ENCODE data around the gene HAGH.

- TF ChIP-seq NR2C2 (CRISPR knock-in tag; IDR thresholded peaks at IDR 0.05) (no peak), NR2C2 (tag; IDR thresholded peaks at IDR 0.05) (no peak), CTCF (IDR thresholded peaks at IDR 0.05 in 2 of 3, conservative IDR thresholded peaks at IDR 0.05 in 1 of 3; ENCODE audit: insufficient read depth in 2 of 3, low read depth in 1 of 3, low read length in 3 of 3) (no peak), PPARD (CRISPR knock-in tag; IDR thresholded peaks at IDR 0.05) (no peak), ZMIZ1 (IDR thresholded peaks at IDR 0.05; ENCODE audit: low read depth in 2 of 2, low read length in 2 of 2) (no peak), EZH2 (IDR thresholded peaks at IDR 0.05; ENCODE audit: borderline replicate concordance, low read depth, low read length) (no peak), NFATC3 (IDR thresholded peaks at IDR 0.05) (no peak), PKNOX1 (IDR thresholded peaks at IDR 0.05) (peak; percentile 61), LCOR (CRISPR knock-in tag; IDR thresholded peaks at IDR 0.05) (no peak), PTBP1 (IDR thresholded peaks at IDR 0.05; ENCODE audit: low read depth, low read length) (no peak), MAX (CRISPR knock-in tag; IDR thresholded peaks at IDR 0.05) (no peak), MYC (IDR thresholded peaks at IDR 0.05; ENCODE audit: low read depth, low read length) (no peak), MYC (CRISPR knock-in tag; IDR thresholded peaks at IDR 0.05; ENCODE audit: borderline replicate concordance, low read depth) (no peak)
Measured at GRCh38 chr16:1874854-1875253, 48.2 kb upstream of the HAGH start.

All from K562 (cell line).